GM19328 (cell line): ENCODE data around the gene PLD1.

Experiments used
- ATAC-seq: cut with Tn5 transposase; IDR thresholded peaks from one replicate; pipeline ENCODE4 v1.9.1; 2021; ENCODE audit warnings: mild to moderate bottlenecking, moderate library complexity; ENCODE audit not compliant: unreplicated experiment

The PLD1 gene

DNA sequence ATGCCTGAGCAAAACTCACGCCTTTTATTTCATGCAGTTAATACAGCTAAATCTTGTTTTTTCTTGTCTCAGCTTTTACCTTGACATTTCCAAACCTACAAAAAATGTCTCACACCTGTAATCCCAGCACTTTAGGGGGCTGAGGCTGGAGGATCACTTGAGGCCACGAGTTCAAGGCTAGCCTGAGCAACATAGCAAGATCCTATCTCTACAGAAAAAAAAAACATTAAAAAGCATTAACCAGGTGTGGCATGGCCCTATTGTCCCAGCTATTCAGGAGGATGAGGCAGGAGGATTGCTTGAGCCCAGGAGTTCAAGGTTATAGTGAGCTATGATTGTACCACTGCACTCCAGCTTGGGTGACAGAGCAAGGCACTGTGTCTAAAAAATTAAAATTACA, 29.0 kb upstream of the PLD1 start:
- ATAC-seq, result no peak

DNA sequence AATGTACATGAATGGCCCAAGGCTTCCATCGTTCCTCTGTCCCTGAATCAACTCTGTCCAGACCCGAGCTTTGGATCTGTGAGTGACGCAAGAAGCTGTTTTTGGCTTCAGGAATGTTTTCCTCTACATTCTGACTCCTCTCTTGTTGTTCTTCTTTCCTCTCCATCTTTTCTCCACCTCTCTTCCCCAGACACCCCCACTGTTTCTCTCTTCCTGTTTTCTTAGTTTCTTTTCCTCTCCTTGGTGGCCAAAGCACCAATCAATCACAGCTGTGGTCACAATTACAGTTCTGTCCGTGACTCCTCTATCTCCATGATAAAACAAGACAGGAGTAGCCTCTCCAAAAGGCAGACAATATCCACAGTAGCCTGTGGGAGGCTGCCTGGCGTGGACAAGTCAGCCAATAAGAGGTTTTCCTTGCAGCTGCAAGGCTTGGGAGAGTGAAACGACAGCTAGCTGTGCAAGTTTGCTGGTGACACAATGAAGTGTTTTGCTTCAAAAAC, 28.0 kb upstream of the PLD1 start:
- no peak for ATAC-seq

DNA sequence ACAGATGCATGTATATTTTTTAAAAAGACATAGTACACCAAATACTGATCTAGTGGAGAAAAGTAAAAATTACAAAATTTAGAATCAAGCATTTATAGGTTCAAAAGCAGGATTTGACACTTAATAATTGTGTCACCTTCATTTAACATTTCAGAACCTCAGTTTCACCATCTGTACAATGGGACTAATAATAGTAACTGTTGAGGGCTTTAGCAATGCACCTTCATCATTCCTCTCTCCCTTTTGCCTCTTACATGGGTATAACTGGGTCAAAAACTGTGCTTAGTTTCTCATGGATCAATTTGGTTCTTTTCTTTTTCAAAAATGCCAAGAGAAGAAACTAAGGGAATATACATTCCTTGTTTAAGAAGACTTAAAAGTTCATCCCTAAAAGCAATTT, 27.4 kb upstream of the PLD1 start:
- no peak for ATAC-seq

DNA sequence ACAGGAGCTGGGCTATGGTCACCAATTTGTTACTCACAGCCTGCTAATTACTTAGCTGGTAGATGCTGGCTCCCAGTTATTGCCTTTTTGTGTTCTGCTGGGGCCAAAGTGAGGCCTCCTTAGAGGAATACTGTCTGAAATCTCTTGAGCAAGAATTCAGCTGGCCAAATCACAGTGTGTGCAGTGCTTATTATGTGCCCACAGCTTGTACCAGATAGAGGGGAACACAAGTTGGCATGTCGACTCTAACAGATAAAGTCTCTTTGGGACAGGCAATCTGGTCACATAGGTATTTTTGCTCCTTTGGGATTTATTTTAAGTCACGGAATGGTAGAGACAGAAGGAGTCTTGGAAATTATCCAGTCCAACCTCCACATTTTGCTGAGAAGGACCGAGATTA, 26.6 kb upstream of the PLD1 start:
- ATAC-seq, result no peak

DNA sequence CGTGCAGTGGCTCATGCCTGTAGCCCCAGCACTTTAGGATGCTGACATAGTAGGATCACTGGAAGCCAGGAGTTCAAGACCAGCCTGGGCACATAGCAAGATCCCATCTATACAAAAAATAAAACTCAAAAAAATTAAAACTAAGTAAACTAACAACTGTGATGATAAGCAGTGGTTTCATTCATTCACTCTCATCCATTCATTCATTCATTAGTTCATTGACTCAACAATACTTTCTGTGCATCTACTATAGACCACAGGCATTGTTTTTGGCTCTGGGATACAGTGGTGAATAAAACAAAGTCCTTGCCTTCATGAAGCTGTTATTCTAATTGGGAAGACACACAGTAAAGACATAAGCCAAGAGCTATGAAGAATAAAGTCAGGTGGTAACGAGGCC, 25.3 kb upstream of the PLD1 start:
- no peak for ATAC-seq

DNA sequence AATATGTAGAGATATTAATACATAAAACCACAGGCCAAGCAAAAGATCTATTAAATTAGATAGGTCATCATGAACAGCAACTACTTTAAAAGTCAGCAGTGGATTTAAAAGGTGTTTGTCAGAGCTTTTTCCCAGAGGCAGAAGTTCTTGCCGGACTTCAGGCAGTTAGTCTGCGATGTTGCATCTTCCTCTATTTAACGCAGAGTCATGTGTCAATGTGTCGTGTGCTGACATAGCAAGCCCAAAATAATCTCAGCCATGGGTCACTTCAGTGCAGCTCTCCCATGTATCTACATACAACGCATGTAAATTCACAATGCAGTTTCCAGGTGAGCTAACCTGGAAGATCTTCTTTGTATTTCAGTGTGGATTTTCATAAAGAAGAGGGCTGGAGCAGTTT, 24.8 kb upstream of the PLD1 start:
- ATAC-seq, result no peak

DNA sequence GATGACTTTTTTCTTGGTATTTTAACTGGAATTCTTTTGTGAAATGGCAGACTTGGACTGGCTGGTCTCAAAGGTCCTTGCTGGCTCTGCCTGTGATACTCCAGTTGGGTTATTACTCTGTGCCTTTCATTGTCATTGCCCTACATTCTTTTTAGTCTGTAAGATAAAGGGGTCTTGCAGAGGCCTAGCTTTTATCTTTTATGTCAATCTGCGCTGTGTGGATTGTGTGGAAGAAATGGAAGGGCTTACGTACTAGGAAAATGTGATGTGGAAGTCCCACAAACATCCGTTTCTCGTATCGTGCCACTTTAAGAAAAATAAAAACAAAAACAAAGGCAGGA, 24.1 kb upstream of the PLD1 start:
- ATAC-seq, result no peak

DNA sequence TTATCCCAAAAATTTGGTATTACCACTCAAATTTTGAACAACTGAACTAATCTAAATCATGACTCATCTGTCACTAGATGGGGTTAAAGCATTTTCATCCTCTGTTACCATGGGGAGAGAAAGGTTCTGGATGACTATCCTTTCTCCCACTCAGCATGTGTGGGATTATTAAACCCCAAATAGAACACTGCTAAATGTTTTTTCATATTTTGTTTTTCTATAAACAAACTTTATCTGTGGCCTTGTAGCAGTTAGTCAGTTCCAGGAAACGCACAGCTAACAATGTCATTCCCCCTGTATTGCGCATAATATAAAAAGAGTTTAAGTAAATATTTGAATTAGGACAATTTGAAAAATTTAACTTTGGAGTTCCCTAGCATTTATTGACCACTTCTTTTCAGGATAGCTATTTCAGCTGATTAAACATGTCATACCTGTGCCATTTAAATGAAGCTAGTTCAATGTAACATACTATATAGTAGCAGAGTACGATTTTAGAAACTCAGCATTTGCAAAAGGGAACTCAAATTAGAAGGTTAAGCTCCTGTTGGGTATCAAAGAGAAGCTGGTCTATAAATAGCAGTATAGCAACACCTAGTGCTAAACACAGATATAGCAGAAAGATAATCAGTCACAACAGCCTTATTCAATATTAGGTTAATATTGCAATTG, 23.6 kb upstream of the PLD1 start:
- no peak for ATAC-seq

DNA sequence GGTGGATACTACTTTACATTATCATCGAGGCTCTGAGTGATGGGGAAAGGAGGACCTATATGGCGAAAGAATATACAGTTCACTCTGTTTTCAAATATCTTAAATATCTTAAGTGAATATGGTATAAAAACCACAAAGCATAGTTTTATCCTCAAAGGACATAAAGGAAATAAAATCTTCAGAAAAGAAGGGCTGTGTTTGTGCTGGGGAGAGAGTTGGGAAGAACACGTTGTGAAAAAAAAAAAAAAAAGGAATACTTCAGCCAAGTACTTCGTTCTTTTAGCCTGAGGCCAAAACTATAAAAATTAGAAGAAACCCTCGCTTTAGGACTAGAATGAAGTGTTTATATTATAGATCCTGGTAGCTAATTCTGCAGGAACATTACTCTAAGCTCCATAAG, 22.7 kb upstream of the PLD1 start:
- no peak for ATAC-seq

DNA sequence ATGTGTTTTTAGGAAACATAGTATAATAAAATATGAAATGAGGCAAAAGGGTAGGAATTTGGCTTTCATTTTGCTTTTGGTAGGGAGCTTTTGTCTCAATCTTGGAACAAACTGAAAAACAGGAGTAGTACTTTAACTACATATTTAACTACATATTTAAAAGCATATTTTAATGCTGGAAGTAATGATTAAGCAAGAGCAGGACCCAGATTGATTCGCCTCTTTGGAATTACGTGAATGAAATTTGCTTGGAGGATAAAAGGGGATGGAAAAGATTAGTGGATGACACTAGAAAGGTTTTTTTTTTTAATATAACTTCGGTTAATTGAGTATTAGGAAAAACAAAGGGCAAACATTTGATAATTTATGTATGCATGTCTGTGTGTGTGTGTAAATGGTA, 21.7 kb upstream of the PLD1 start:
- ATAC-seq, result no peak

DNA sequence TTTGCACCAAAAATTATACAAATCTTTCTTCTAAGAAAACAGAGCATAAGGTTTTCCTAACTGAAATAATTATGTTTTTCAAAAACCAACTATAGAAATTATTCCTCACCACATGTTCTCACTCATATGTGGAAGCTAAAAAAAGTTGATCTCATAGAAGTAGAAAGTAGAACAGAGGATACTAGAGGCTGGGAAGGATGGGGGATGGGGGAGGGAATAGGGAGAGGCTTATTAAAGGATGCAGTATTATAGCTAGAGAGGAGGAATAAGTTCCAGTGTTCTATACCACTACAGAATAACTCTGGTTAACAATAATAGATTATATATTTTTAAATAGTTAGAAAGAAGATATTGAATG, 20.2 kb upstream of the PLD1 start:
- ATAC-seq, result no peak

DNA sequence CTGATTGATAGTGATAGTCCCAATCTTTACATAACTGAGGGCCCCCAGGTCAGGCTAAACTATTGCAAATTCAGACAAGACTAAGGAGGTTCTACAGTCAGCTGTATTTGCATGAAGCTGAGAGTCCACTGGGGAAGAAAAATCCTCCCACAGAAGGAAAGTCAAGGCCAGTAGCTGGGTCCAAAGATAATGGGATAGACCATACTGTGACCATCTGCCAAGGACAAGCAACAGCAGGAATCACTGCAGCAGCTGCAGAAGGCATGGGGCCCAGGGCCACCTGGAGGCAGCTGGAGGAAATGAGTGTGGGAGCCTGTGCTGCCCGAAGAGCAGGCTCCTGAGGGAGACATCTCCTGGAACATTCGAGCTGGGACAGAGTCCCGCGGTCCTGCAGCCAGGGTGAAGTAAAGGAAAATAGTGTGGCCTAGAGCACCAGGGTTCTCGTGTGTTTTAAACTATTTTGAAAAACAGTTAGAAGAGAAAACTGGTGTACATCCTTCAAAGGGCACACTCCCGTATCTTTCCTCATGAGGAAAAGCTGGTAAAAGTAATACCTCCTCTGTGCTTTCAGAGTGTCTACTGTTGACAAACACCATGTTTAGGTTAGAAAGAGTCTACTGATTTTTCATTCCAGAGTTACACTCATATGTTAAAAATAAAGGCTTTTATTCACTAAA, 19.7 kb upstream of the PLD1 start:
- ATAC-seq, result no peak

DNA sequence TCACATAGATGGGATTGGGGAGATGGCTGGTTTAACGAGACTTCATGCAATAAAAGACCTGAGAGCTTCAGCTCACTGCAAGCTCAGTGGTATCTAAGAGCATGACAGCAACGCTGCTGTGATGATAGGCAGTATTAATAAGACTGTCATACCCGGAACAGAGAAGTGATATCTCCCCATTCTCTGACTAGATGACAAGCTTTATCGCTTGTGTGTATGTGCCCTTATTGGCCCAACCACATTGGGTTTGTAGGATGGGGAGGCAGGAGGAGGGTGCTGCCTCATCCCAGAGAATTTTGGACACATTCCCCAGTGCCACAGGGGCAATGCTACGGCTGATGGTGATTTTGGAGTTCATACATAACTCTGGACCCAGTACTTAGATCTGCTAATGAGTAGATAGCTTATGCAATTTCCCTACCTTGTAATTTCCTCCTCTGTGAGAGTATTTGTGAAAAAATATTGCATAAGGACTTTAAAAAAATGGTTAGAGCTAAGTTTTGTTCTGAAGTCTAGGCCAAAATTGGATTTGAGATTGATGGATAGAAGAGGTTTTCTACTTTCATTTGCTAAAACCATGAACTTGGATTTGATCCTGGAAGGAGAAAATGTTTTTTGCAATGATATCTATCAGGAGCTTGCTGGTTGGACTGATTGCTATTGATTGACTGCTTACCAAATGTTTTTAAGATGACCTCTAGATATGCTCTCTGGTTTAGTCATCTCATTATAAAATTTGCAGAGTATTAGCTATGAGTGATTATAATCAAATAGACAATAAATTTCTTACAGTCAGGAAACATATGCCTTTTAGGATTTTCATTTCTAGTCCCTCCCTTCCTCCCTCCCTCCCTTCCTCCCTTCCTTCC, 18.9 kb upstream of the PLD1 start:
- ATAC-seq, result no peak

DNA sequence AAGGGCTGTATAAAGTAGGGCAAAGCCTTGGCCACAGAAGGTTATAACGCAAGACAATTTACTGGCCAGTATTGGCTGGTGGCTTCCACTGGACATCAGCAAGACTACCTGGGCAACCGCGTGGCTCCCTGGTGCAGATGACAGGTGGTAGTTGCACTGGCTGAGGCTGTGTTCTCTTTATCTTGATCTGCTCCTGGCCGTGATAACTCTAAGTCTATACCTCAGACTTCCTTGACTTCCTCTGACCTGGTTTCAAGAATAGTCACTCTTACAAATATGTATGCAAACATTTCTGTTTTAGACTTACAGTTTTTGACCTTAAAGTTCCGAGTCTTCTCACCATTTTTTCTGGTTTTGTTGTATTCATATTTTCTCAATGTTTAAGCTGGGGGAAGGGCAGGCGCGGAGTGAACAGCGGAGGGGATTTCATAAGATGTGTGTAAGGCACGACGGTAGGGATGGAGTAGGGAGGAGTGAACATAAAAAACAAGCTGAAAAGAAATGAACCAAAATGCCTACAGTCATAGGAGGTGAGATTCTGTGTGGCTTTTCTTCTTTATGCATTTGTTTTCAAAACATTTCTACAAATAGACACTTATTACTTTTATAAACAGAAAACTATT, 17.7 kb upstream of the PLD1 start:
- no peak for ATAC-seq

DNA sequence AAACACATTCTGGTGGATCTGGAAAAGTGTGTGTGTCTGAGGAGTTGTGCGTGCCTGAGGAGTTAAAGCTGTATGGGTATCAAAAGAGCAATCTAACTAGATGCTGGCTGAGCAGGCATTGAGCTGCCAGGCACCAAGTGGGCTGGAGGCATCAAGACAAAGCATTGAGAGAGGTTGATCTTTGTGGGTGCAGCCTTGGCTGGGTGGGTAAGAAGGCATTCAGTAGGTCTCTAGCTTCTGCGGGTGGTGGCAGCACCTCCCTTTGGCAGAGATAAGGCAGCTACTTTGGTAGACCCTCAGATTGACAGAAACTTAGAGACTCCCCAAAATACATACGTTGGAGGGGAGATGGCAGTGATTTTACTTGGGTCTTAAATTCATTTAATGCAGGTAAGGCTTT, 17.1 kb upstream of the PLD1 start:
- no peak for ATAC-seq

DNA sequence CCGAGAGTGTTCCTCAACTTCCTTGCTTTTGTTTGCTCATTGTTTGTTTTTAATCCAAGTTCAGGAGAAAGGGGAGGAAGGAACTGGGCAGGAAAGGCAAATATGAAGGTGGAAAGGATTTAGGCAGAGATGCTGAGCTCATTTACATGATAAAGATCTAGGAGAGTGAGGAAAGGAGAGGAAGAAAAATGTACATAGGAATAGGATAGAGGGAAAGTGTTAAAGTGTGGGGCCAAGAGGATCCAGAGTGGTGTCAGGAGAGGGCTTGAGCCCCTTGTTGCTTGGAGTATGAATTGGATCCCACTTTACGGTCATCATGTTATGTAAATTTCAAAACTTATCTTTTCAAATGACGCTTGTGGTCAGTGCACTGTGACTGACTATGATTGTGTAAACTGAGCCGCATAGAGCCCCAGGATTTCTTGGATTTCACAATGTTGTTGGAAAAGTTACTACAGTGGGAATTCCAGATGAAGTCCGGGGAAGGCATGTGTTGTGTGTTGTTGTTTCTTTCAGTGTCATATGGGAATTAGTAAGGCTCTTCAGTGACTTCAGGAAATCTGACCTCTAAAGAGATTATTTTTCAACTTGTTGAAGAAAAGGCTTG, 15.0 kb upstream of the PLD1 start:
- ATAC-seq, result no peak

DNA sequence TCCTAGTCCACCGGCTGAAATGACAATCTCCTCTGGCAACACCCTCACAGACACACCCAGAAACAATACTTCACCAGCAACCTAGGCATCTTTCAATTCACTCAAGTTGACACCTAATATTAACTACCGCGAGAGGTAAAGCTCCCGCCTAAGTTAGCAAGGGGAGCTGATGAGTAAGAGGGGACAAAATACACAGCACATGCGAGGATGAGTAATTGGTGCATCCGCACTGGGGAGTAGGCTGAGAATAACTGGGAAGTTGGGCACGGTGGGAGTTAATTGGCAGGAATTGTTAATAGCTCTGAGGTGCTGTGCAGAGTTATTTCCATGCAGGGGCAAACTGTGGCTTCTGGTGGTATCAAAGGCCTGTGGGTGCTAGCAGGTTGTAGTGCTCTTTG, 14.5 kb upstream of the PLD1 start:
- ATAC-seq, result no peak

DNA sequence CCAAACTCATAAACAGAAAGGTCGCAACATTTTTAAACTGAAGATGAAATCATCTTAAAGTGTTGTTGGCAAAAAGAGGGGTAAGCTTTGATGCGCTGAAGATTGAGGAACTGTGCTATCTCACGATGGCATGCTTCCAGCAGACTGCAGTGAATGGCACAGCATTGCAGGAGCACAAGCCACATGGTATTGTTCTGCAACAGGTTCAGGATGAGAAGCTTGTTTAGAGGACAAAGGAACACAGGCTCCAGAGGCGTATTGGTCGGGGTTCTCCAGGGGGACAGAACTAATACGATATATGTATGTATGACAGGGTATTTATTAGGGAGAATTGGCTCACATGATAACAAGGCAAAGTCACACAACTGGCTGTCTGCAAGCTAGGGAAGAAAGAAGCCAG, 13.8 kb upstream of the PLD1 start:
- ATAC-seq, result no peak

DNA sequence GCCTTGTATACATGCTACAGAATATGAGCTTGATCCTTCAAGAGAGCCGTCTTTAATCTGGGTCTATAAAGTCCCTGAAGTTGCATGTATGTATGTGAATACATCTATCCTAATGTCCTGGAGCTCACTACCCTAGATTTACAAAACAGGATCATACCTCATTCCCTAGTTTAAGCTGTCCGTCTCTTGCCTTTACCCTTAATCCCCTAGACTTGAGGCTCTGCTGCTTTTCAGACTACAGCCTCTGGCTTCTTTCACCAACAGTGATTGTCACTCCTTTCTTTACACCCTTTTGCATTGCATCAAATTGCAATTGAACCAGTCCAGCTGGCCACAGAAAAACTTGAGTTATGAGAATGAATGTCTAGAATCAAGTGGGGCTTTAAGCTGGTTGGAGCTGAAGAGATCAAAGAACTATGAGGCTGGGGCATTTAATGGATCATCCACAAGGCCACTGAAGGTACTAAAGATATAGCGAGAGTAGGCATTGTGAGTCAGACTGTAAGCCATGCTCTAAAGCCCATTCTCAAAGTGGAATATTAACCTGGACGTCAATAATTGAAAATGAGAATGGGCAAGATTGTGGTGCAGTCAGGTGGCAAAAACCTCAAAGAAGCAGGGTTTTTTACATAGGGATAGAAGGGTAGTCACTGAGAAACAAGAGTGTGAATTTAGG, 12.3 kb upstream of the PLD1 start:
- ATAC-seq, result no peak

DNA sequence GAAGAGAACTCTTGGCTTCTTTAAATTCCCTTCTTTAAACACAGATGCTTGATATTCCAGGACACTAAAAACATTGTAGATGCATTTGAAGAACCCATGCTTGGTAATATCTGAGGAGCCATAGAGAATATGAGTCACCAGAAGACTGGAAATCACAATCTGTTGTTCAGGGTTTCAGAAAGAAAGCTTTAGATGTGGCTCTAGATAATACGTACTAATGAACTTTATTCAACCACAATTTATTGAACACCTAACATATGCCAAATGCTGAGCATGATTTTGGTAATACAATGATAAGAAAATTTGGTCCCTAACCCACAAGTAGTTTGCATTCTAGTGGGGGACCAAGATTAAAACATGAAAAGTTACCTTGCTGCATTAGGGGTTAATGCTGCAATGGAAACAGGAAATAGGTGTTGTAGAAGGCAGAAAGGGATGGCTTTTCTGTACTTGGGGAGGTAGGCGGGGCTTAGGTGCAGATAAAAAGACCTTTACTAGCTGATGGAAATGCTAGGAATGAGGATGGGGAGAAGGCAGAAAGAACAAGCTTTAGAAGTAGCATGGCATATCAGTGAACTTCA, 11.6 kb upstream of the PLD1 start:
- no peak for ATAC-seq
